Measurements from ENCODE around the gene ZBTB47. TPM values are rescaled to one million over a fixed set of nuclear protein-coding genes. Genes with fewer than 3 reads are reported as not detected.

Gene ZBTB47
- total and polyA plus RNA-seq, 10 of the 15 experiments (the other 5 are each of a cell fraction or from before 2014, with no cell fraction given) = 0.04 to 3.4 (median 1.0) TPM; not detected in 1

- H3K27ac ChIP-seq (ENCODE audit: control insufficient read depth, insufficient read depth) = no peak overlapping the region
- no peaks in the 10 kb centered on the region for H4K20me1 ChIP-seq (ENCODE audit: control insufficient read depth, insufficient read depth)
- intact Hi-C loops (cut with micrococcal nuclease; ENCODE audit: unreplicated experiment) (no loop called here), in situ Hi-C loops (cut with MboI) (no loop called here)
- FAIRE-seq = no peak
- no peaks in the 10 kb centered on the region for H3K4me1 ChIP-seq (ENCODE audit: control insufficient read depth, insufficient read depth, low read length)
- no peak overlapping the region for H3K4me2 ChIP-seq (ENCODE audit: control insufficient read depth, insufficient read depth)
- 0% methylated on average over 2 of the region's 2 CpGs for WGBS (ENCODE audit: insufficient coverage, insufficient replicate concordance, low lambda C conversion rate, missing lambda C conversion rate)
- TF ChIP-seq ZNF217 (IDR thresholded peaks at IDR 0.05) (no peak), MTA3 (IDR thresholded peaks at IDR 0.05; ENCODE audit: borderline replicate concordance, low read length) (no peak)
- CTCF ChIA-PET = no interaction called here
- H3K9me3 ChIP-seq (replicated peaks; ENCODE audit: control insufficient read depth, insufficient read depth, low read length) = no peaks in the 10 kb centered on the region; the same call in 1 of the 3 replicates
- no peak overlapping the region for H3K9ac ChIP-seq (ENCODE audit: control insufficient read depth, insufficient read depth, low read length)
- POLR2A ChIA-PET = no interaction called here
- SMC1A ChIA-PET (ENCODE audit: uncharacterized antibody, unreplicated experiment) = no interaction called here
- H3K27me3 ChIP-seq (replicated peaks in 1 of 2; ENCODE audit: control insufficient read depth in 2 of 2, insufficient read depth in 2 of 2, low read length in 1 of 2) = no peaks in the 10 kb centered on the region
- H2AFZ ChIP-seq (ENCODE audit: control insufficient read depth, low read depth, low read length) = no peak overlapping the region
- no TSS peak for BruUV-seq (replicated peaks)
- no peaks in the 10 kb centered on the region for H3K36me3 ChIP-seq (ENCODE audit: control insufficient read depth in 2 of 2, insufficient read depth in 2 of 2, low read length in 1 of 2)
- RAD21 ChIA-PET (ENCODE audit: unreplicated experiment) = no interaction called here
- H3K4me3 ChIP-seq = no peak overlapping the region
- ATAC-seq = no peak
- no peaks in the 10 kb centered on the region for H3K79me2 ChIP-seq (ENCODE audit: control insufficient read depth, insufficient read depth, low read length)
- no peak for DNase-seq (ENCODE audit: low read depth, low spot score)
Measured at GRCh38 chr3:42678447-42678846, 24.9 kb downstream of the ZBTB47 start.

- Histone ChIP-seq H3K36me3 (ENCODE audit: control insufficient read depth in 2 of 2, insufficient read depth in 2 of 2, low read length in 1 of 2) (no peaks in the 10 kb centered on the region), H3K9me3 (replicated peaks; ENCODE audit: control insufficient read depth, insufficient read depth, low read length) (no peaks in the 10 kb centered on the region; the same call in 1 of the 3 replicates), H3K79me2 (ENCODE audit: control insufficient read depth, insufficient read depth, low read length) (no peaks in the 10 kb centered on the region), H2AFZ (ENCODE audit: control insufficient read depth, low read depth, low read length) (no peak overlapping the region), H3K9ac (ENCODE audit: control insufficient read depth, insufficient read depth, low read length) (no peak overlapping the region), H3K4me2 (ENCODE audit: control insufficient read depth, insufficient read depth) (no peak overlapping the region), H4K20me1 (ENCODE audit: control insufficient read depth, insufficient read depth) (no peaks in the 10 kb centered on the region), H3K4me1 (ENCODE audit: control insufficient read depth, insufficient read depth, low read length) (no peaks in the 10 kb centered on the region), H3K27ac (ENCODE audit: control insufficient read depth, insufficient read depth) (no peak overlapping the region), H3K27me3 (replicated peaks in 1 of 2; ENCODE audit: control insufficient read depth in 2 of 2, insufficient read depth in 2 of 2, low read length in 1 of 2) (no peaks in the 10 kb centered on the region), H3K4me3 (no peak overlapping the region)
- SMC1A ChIA-PET (ENCODE audit: uncharacterized antibody, unreplicated experiment) = no interaction called here
- ATAC-seq (no peak), FAIRE-seq (no peak), DNase-seq (ENCODE audit: low read depth, low spot score) (no peak)
- POLR2A ChIA-PET = no interaction called here
- BruUV-seq (replicated peaks) = no TSS peak
- WGBS (ENCODE audit: insufficient coverage, insufficient replicate concordance, low lambda C conversion rate, missing lambda C conversion rate) = 11% methylated on average over 1 of the region's 1 CpG
- TF ChIP-seq, protein P1, sequence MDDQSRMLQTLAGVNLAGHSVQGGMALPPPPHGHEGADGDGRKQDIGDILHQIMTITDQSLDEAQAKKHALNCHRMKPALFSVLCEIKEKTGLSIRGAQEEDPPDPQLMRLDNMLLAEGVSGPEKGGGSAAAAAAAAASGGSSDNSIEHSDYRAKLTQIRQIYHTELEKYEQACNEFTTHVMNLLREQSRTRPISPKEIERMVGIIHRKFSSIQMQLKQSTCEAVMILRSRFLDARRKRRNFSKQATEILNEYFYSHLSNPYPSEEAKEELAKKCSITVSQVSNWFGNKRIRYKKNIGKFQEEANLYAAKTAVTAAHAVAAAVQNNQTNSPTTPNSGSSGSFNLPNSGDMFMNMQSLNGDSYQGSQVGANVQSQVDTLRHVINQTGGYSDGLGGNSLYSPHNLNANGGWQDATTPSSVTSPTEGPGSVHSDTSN (IDR thresholded peaks at IDR 0.05; ENCODE audit: insufficient replicate concordance, low read depth, low read length) = no peak
- TF ChIP-seq TAF1 (IDR thresholded peaks at IDR 0.05; ENCODE audit: borderline replicate concordance, low read depth, low read length) (no peak), SREBF1 (IDR thresholded peaks at IDR 0.05; ENCODE audit: low read length) (no peak), NBN (IDR thresholded peaks at IDR 0.05) (no peak), GATAD2B (conservative IDR thresholded peaks at IDR 0.05; ENCODE audit: low read depth) (no peak), TCF7 (IDR thresholded peaks at IDR 0.05; ENCODE audit: borderline replicate concordance) (no peak), EED (IDR thresholded peaks at IDR 0.05; ENCODE audit: low read depth) (no peak), ZNF384 (IDR thresholded peaks at IDR 0.05; ENCODE audit: borderline replicate concordance, low read depth, low read length) (no peak), MYB (IDR thresholded peaks at IDR 0.05; ENCODE audit: borderline replicate concordance, low read depth, low read length) (no peak)
- TF ChIP-seq, protein P2, sequence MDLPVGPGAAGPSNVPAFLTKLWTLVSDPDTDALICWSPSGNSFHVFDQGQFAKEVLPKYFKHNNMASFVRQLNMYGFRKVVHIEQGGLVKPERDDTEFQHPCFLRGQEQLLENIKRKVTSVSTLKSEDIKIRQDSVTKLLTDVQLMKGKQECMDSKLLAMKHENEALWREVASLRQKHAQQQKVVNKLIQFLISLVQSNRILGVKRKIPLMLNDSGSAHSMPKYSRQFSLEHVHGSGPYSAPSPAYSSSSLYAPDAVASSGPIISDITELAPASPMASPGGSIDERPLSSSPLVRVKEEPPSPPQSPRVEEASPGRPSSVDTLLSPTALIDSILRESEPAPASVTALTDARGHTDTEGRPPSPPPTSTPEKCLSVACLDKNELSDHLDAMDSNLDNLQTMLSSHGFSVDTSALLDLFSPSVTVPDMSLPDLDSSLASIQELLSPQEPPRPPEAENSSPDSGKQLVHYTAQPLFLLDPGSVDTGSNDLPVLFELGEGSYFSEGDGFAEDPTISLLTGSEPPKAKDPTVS (IDR thresholded peaks at IDR 0.05; ENCODE audit: low read depth, low read length) = no peak
- CTCF ChIA-PET = no interaction called here
- in situ Hi-C loops (cut with MboI) (no loop called here), intact Hi-C loops (cut with micrococcal nuclease; ENCODE audit: unreplicated experiment) (no loop called here)
- RAD21 ChIA-PET (ENCODE audit: unreplicated experiment) = no interaction called here
Measured at GRCh38 chr3:42680271-42680670, 26.8 kb downstream of the ZBTB47 start.

Data from GM12878 (cell line).